T-helper 2 cell treated with Interferon-gamma antibody and Interleukin-4, amounts not matched to agents 100 ng/mL and 5 ng/mL, for 36 hours (primary cell): ENCODE measurements around the gene ACOXL. TPM values are rescaled to one million over a fixed set of nuclear protein-coding genes. Genes with fewer than 3 reads are reported as not detected.

Experiments
- intact Hi-C: fragments of 100-400 bp; cut with micrococcal nuclease; formaldehyde crosslinking; loops from one replicate; pipeline ENCODE4 v1.15.1; 2023
- total RNA-seq: library from RNA; stranded (reverse); gene quantifications from 2 replicates; pipeline ENCODE4 v1.2.3, GENCODE V29; 2022

The ACOXL gene
- total RNA-seq, 1 donor from 2014 or later = 2.5 TPM

DNA sequence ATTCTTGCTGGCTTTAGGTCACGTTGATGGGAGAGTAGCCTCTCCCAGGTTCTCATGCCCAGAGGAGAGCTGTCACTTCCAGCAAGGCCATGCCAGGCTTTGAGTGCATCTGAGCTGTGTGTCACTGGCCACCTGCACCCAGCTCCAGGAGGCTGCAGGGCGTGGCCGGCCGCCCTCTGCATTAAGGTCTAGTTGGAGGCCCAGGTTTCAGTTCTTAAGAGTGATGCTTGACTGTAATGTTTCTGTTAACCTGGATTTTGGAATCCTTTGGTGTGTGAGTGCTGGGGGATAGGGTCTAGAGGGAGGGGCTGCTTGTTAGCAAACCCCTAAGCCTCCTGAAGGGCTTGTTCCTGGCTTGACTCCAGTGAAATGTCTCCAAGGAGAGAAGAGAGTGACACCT lies 140.1 kb downstream of the ACOXL start:
- intact Hi-C loops = no loop called here

DNA sequence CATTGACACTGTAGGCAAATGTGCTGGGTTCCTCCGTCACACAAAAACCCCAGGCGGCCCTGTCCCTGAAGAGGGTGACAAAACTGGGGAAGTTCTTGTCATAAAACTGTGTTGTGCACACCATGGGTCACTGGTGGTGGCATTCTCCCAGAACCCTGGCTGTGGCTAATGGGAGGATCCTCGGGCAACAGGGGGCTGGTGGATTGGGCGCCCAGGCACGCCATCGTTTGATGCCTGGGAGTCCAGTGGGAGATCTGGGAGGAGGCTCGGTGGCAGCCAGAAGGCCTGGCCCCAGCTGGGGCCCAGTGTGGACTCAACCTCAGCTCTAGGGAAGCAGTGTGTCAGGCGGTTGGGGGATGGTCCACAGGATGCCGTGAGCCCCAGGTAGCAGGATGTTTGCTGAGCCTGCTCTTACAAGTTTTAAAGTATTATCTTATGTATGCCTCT lies 140.7 kb downstream of the ACOXL start:
- intact Hi-C loops = no loop called here

- intact Hi-C loops = no loop called here
These were observed 141.5 kb downstream of the ACOXL start for GRCh38 chr2:110873597-110874452.

- intact Hi-C loops = no loop called here
These were observed 142.3 kb downstream of the ACOXL start for GRCh38 chr2:110874453-110875383.

DNA sequence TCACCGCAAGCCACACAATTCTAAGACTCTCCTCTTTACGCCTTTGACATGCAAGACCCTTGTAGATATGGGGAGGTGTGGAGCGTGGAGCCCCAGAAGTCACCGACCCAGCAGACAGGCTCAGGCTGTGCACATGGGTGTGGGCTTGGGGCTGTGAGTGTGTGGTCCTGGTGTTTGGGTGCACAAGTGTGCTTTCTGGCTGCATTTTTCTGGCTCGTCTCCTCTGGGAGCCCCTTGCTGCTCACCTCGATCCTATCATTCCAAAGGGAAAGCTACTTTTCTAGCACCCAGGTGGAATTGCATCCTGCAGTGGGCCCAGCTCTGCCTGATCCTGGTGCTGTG lies 143.0 kb downstream of the ACOXL start:
- intact Hi-C loops = no loop called here

GRCh38 chr2:110876167-110876999 lies 144.0 kb downstream of the ACOXL start:
- intact Hi-C loops = no loop called here

GRCh38 chr2:110877031-110877827 lies 144.9 kb downstream of the ACOXL start:
- intact Hi-C loops = no loop called here

- intact Hi-C loops = no loop called here
These were observed 145.8 kb downstream of the ACOXL start for GRCh38 chr2:110878150-110878549.

DNA sequence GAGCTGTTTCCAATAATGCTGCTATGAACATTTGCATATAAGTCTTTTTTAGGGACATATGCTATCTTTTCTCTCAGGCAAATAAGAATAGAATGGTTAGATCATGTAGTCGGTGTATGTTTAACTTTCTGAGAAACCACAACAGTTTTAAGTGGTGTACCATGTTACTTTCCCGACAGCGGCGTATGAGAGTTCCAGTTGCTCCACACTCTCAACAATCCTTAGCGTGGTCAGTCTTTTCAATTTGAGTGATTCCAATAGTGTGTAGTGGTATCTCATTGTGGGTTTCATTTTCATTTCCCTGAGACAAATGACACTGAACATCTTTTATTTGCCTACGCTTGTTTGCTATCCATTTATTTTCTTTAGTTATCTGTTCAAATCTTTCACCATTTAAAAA lies 149.5 kb downstream of the ACOXL start:
- intact Hi-C loops = no loop called here

GRCh38 chr2:110883406-110883805 lies 151.0 kb downstream of the ACOXL start:
- intact Hi-C loops = no loop called here

GRCh38 chr2:110885256-110885655 lies 152.9 kb downstream of the ACOXL start:
- intact Hi-C loops = no loop called here

GRCh38 chr2:110886826-110887573 lies 154.6 kb downstream of the ACOXL start:
- intact Hi-C loops = no loop called here

GRCh38 chr2:110888411-110888810 lies 156.0 kb downstream of the ACOXL start:
- intact Hi-C loops = no loop called here

DNA sequence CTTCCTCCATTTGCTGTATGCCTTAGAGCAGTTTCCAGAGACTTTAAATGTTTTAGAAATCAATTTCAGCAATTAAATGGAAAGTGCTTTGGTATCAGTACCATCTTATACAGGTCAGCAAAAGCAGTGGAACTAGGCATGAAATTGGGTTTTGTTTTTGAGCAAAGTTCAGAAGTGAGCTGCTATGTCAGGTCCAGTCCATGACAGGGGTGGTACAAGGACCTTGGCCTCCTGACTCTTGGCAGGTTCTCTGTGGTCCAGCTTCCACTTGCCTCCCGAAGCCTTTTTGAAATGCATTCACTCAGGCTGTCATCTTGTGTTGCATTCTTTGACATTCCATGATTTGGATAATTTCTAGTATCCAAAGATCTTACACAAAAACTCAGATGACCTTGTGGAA lies 159.3 kb downstream of the ACOXL start:
- intact Hi-C loops = no loop called here

DNA sequence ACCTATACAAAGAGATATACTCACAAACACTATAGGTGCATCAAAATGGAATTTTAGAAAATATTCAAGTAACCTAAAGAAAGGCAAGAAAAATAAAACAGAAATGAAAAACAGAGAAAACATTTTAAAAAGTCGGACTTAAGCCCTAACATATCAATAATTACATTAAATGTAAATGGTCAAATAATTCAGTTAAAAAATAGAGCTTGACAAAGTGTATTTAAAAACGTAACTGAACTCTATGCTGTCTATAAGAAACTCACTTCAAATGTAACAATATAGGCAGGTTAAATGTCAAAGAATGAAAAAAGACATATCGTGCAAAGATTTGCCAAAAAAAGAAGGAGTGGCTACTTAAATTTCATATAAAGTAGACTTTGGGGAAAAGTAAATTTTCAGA lies 163.9 kb downstream of the ACOXL start:
- intact Hi-C loops = no loop called here

DNA sequence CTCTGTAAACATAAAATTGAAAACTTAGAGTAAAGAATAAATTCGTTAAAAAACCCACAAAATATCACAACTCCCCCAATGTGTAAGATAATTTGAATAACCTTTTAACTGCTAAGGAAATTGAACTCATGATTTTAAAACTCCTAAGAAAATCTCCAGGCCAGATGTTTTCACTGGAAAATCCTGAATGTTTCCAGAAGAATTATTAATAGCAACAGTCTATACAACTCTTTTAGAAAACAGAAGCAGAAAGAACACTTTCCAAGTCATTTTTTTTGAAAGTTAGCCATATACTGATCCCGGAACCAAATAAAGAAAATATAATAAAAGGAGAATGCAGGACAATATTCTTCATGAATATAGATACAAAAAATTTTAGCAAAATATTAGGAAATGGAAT lies 165.6 kb downstream of the ACOXL start:
- intact Hi-C loops = no loop called here

DNA sequence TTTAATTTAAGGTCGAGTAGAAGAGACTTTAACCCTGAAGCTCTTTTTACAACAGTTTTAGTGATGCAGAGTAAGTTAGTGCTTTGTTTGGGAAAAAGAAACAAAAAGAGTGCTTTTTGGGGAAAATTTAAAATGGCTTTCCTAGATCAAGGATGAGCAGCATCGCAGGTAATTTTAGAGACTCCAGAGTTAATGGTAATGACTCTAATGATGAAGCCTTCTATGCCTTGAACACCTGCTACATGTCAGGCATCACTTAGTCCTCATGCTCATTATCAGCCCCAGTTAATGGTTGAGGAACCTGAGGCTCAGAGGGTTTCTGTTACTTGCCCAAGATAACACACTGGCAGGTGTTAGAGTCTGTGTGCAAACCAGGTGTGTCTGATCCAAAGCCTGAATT lies 167.8 kb downstream of the ACOXL start:
- intact Hi-C loops = no loop called here

DNA sequence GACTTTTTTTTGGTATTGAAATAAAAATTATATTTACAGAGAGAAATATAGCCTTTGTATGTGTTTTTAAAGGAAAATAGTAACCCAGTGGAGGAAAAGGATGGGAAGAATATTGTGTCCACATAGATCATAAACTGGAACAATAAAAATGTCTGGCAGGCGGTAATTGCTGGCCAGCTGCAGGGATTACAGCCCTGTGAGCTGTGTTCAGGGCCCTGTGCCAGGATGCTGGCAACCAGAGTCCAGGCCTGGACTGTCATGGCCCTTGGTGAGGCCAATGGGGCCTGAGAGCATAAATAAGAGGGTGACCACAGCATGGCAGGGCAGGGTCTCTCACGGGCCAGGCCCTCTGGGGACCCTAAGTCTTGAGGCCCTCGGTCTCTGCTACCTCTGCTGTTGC lies 171.2 kb downstream of the ACOXL start:
- intact Hi-C loops = no loop called here

GRCh38 chr2:110904116-110904778 lies 171.9 kb downstream of the ACOXL start:
- intact Hi-C loops = no loop called here
